Measurements from ENCODE around the gene TACSTD2. TPM values are rescaled to one million over a fixed set of nuclear protein-coding genes. Genes with fewer than 3 reads are reported as not detected.

The TACSTD2 gene
- total and polyA plus RNA-seq, 2 donors (not counting 1 experiment from before 2014, with no cell fraction given): not detected

GRCh38 chr1:58592522-58593134 is 15.6 kb upstream of the TACSTD2 start:
- DNase-seq: no peak
- no peaks in the 10 kb centered on the region for H3K79me2 ChIP-seq (ENCODE audit: control insufficient read depth, insufficient read depth, low read length)
- H2AFZ ChIP-seq (ENCODE audit: insufficient read depth, low read depth, low read length, poor library complexity, severe bottlenecking): no peak overlapping the region
- POLR2A ChIA-PET: no interaction called here
- intact Hi-C loops (cut with micrococcal nuclease): no loop called here
- Mint-ChIP-seq H3K9me3 (ENCODE audit: insufficient read depth) (no peaks in the 10 kb centered on the region), H3K27me3 (peaks cover 44% of the 10 kb centered on the region), H3K27ac (no peak overlapping the region), H3K4me1 (no peaks in the 10 kb centered on the region), H3K4me3 (no peak overlapping the region)
- H3K9me3 ChIP-seq (ENCODE audit: control extremely low read depth in 1 of 3, control insufficient read depth in 2 of 3, insufficient read depth in 1 of 3, low read length in 2 of 3): no peaks in the 10 kb centered on the region
- H3K4me1 ChIP-seq (ENCODE audit: control insufficient read depth in 2 of 2, insufficient read depth in 2 of 2, low read length in 2 of 2): no peaks in the 10 kb centered on the region
- H3K27me3 ChIP-seq (replicated peaks in 1 of 4; ENCODE audit: control extremely low read depth in 1 of 4, control insufficient read depth in 3 of 4, insufficient read depth in 4 of 4, low read length in 3 of 4): peaks cover 0 to 12% (median 4%) of the 10 kb centered on the region in 4 experiments
- CTCF ChIA-PET: no interaction called here
- no peak for ATAC-seq (ENCODE audit: low read depth)
- TF ChIP-seq, protein P1, sequence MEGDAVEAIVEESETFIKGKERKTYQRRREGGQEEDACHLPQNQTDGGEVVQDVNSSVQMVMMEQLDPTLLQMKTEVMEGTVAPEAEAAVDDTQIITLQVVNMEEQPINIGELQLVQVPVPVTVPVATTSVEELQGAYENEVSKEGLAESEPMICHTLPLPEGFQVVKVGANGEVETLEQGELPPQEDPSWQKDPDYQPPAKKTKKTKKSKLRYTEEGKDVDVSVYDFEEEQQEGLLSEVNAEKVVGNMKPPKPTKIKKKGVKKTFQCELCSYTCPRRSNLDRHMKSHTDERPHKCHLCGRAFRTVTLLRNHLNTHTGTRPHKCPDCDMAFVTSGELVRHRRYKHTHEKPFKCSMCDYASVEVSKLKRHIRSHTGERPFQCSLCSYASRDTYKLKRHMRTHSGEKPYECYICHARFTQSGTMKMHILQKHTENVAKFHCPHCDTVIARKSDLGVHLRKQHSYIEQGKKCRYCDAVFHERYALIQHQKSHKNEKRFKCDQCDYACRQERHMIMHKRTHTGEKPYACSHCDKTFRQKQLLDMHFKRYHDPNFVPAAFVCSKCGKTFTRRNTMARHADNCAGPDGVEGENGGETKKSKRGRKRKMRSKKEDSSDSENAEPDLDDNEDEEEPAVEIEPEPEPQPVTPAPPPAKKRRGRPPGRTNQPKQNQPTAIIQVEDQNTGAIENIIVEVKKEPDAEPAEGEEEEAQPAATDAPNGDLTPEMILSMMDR (IDR thresholded peaks at IDR 0.05): no peak
- TF ChIP-seq EZH2 (IDR thresholded peaks at IDR 0.05; ENCODE audit: borderline replicate concordance, insufficient read depth, low read depth, low read length, poor library complexity, severe bottlenecking): no peak
- H3K36me3 ChIP-seq (replicated peaks in 1 of 2; ENCODE audit: control extremely low read depth in 1 of 2, control insufficient read depth in 1 of 2, extremely low read depth in 1 of 2, insufficient read depth in 2 of 2, low read length in 1 of 2): no peaks in the 10 kb centered on the region
- no peaks in the 10 kb centered on the region for H4K20me1 ChIP-seq (ENCODE audit: control insufficient read depth, insufficient read depth, low read length, poor library complexity, severe bottlenecking)
- H3K9ac ChIP-seq (ENCODE audit: low read length): no peak overlapping the region
- WGBS (ENCODE audit: insufficient coverage): 94% methylated on average over 2 of the region's 5 CpGs
- no peak overlapping the region for H3K4me2 ChIP-seq (replicated peaks; ENCODE audit: low read depth, low read length, poor library complexity, severe bottlenecking)
- H3K4me3 ChIP-seq (ENCODE audit: control extremely low read depth in 1 of 5, extremely low read depth in 1 of 5, insufficient read depth in 1 of 5, low read depth in 2 of 5, low read length in 4 of 5): no peak overlapping the region
- H3K27ac ChIP-seq (ENCODE audit: low read length in 2 of 2): no peak overlapping the region

- 83% methylated on average over 1 of the region's 1 CpG for WGBS (ENCODE audit: insufficient coverage)
- H3K4me1 ChIP-seq (ENCODE audit: control insufficient read depth in 2 of 2, insufficient read depth in 2 of 2, low read length in 2 of 2): no peaks in the 10 kb centered on the region
- no peaks in the 10 kb centered on the region for H3K9me3 ChIP-seq (ENCODE audit: control extremely low read depth in 1 of 3, control insufficient read depth in 2 of 3, insufficient read depth in 1 of 3, low read length in 2 of 3)
- CTCF ChIA-PET: no interaction called here
- H3K9ac ChIP-seq (ENCODE audit: low read length): no peak overlapping the region
- H3K27me3 ChIP-seq (replicated peaks in 1 of 4; ENCODE audit: control extremely low read depth in 1 of 4, control insufficient read depth in 3 of 4, insufficient read depth in 4 of 4, low read length in 3 of 4): peaks cover 0 to 13% (median 4%) of the 10 kb centered on the region in 4 experiments
- Mint-ChIP-seq H3K9me3 (ENCODE audit: insufficient read depth) (no peaks in the 10 kb centered on the region), H3K4me1 (no peaks in the 10 kb centered on the region), H3K4me3 (no peak overlapping the region), H3K27me3 (peaks cover 44% of the 10 kb centered on the region), H3K27ac (no peak overlapping the region)
- H3K4me2 ChIP-seq (replicated peaks; ENCODE audit: low read depth, low read length, poor library complexity, severe bottlenecking): no peak overlapping the region
- intact Hi-C loops (cut with micrococcal nuclease): no loop called here
- no peak overlapping the region for H3K4me3 ChIP-seq (ENCODE audit: control extremely low read depth in 1 of 5, extremely low read depth in 1 of 5, insufficient read depth in 1 of 5, low read depth in 2 of 5, low read length in 4 of 5)
- TF ChIP-seq, protein P1 (IDR thresholded peaks at IDR 0.05): no peak
- no peak for TF ChIP-seq EZH2 (IDR thresholded peaks at IDR 0.05; ENCODE audit: borderline replicate concordance, insufficient read depth, low read depth, low read length, poor library complexity, severe bottlenecking)
- no peaks in the 10 kb centered on the region for H3K79me2 ChIP-seq (ENCODE audit: control insufficient read depth, insufficient read depth, low read length)
- no peak overlapping the region for H3K27ac ChIP-seq (ENCODE audit: low read length in 2 of 2)
- ATAC-seq (ENCODE audit: low read depth): no peak
- H2AFZ ChIP-seq (ENCODE audit: insufficient read depth, low read depth, low read length, poor library complexity, severe bottlenecking): no peak overlapping the region
- no peak for DNase-seq
- H3K36me3 ChIP-seq (replicated peaks in 1 of 2; ENCODE audit: control extremely low read depth in 1 of 2, control insufficient read depth in 1 of 2, extremely low read depth in 1 of 2, insufficient read depth in 2 of 2, low read length in 1 of 2): no peaks in the 10 kb centered on the region
- POLR2A ChIA-PET: no interaction called here
- no peaks in the 10 kb centered on the region for H4K20me1 ChIP-seq (ENCODE audit: control insufficient read depth, insufficient read depth, low read length, poor library complexity, severe bottlenecking)
These were observed 14.8 kb upstream of the TACSTD2 start for GRCh38 chr1:58591806-58592205.
